Neural cell (in vitro differentiated cells): ENCODE data around the gene FHDC1. TPM values are rescaled to one million over a fixed set of nuclear protein-coding genes. Genes with fewer than 3 reads are reported as not detected.

Source experiments
- H2AFZ ChIP-seq: fragments of 200-600, 300-800 bp; sonication (generic), shearing (Covaris generic); 2 replicates; pipeline ENCODE4 v1.6.0; 2014; ENCODE audit warnings: low read depth, mild to moderate bottlenecking, antibody characterized with exemption, low read length, moderate library complexity
- H3F3A ChIP-seq: fragments of 200-600 bp; shearing (Covaris generic); 2 replicates; pipeline ENCODE4 v1.6.1; 2016; ENCODE audit warnings: mild to moderate bottlenecking, moderate library complexity, mixed read lengths, antibody characterized with exemption, low read length; ENCODE audit not compliant: insufficient read depth, poor library complexity, severe bottlenecking
- H3K27ac ChIP-seq: fragments of 200-600, 300-800 bp; sonication (generic), shearing (Covaris generic); 2 replicates; pipeline ENCODE4 v1.5.1; 2014; ENCODE audit warnings: mild to moderate bottlenecking, low read length, moderate library complexity
- H3K27me3 ChIP-seq: fragments of 300-800, 200-600 bp; sonication (generic), shearing (Covaris generic); 2 replicates; pipeline ENCODE4 v1.6.0; 2014; ENCODE audit warnings: mild to moderate bottlenecking, low read depth, low read length, moderate library complexity; ENCODE audit not compliant: insufficient read depth
- H3K36me3 ChIP-seq: fragments of 300-800, 200-600 bp; sonication (generic), shearing (Covaris generic); 2 replicates; pipeline ENCODE4 v1.5.1; 2014; ENCODE audit warnings: mild to moderate bottlenecking, antibody characterized with exemption, low read length, moderate library complexity; ENCODE audit not compliant: insufficient read depth
- H3K4me2 ChIP-seq: fragments of 300-800, 200-600 bp; sonication (generic), shearing (Covaris generic); 2 replicates; pipeline ENCODE4 v1.6.0; 2014; ENCODE audit warnings: mild to moderate bottlenecking, low read length
- H3K4me3 ChIP-seq: fragments of 300-800, 200-600 bp; sonication (generic), shearing (Covaris generic); 2 replicates; pipeline ENCODE4 v1.5.1; 2014; ENCODE audit warnings: mild to moderate bottlenecking, low read length, moderate library complexity
- H3K79me2 ChIP-seq: fragments of 200-600 bp; shearing (Covaris generic); replicated peaks from 2 replicates; pipeline ENCODE4 v1.6.0; 2014; ENCODE audit warnings: mild to moderate bottlenecking, low read length, moderate library complexity; ENCODE audit not compliant: insufficient read depth
- H3K9ac ChIP-seq: fragments of 300-800, 200-600 bp; sonication (generic), shearing (Covaris generic); 2 replicates; pipeline ENCODE4 v1.6.1; 2016; ENCODE audit warnings: mild to moderate bottlenecking, low read length, mixed read lengths
- H3K9me2 ChIP-seq: fragments of 200-600 bp; shearing (Covaris generic); 2 replicates; pipeline ENCODE4 v1.6.1; 2016; ENCODE audit warnings: mild to moderate bottlenecking, low read length, mixed read lengths; ENCODE audit not compliant: insufficient read depth
- H3K9me3 ChIP-seq: fragments of 200-600, 300-800 bp; sonication (generic), shearing (Covaris generic); 2 replicates; pipeline ENCODE4 v1.6.1; 2016; ENCODE audit warnings: mild to moderate bottlenecking, mixed run types, low read length, moderate library complexity, mixed read lengths
- H4K20me1 ChIP-seq: fragments of 200-600 bp; shearing (Covaris generic); 2 replicates; pipeline ENCODE4 v1.6.1; 2016; ENCODE audit warnings: mild to moderate bottlenecking, mixed run types; ENCODE audit not compliant: insufficient read depth
- CTCF ChIP-seq: fragments of 450-650 bp; IDR thresholded peaks from 2 replicates; pipeline ENCODE4 v1.5.1; 2014; ENCODE audit warnings: antibody characterized with exemption, mild to moderate bottlenecking, moderate library complexity; ENCODE audit not compliant: poor library complexity, severe bottlenecking
- EP300 ChIP-seq: fragments of 450-650 bp; conservative IDR thresholded peaks from 2 replicates; pipeline ENCODE4 v1.6.1; 2014; ENCODE audit warnings: antibody characterized with exemption, mild to moderate bottlenecking, moderate library complexity; ENCODE audit not compliant: poor library complexity, severe bottlenecking
- EZH2 ChIP-seq: fragments of 200-600, 300-800 bp; shearing (Covaris generic), sonication (generic); IDR thresholded peaks from 2 replicates; pipeline ENCODE4 v1.6.1; 2014; ENCODE audit warnings: antibody characterized with exemption, low read length, borderline replicate concordance, mild to moderate bottlenecking; ENCODE audit not compliant: insufficient read depth, poor library complexity, severe bottlenecking
- MXI1 ChIP-seq: fragments of 450-650 bp; conservative IDR thresholded peaks from 2 replicates; pipeline ENCODE4 v1.6.1; 2014; ENCODE audit warnings: antibody characterized with exemption, mild to moderate bottlenecking; ENCODE audit not compliant: poor library complexity, severe bottlenecking
- POLR2AphosphoS5 ChIP-seq: IDR thresholded peaks from 2 replicates; pipeline ENCODE4 v1.6.1; 2012
- RAD21 ChIP-seq: fragments of 450-650 bp; conservative IDR thresholded peaks from 2 replicates; pipeline ENCODE4 v1.6.1; 2014; ENCODE audit warnings: antibody characterized with exemption, mild to moderate bottlenecking, moderate library complexity
- REST ChIP-seq: IDR thresholded peaks from 2 replicates; pipeline ENCODE4 v1.6.1; 2012; ENCODE audit warnings: borderline replicate concordance
- SMC3 ChIP-seq: fragments of 450-650 bp; conservative IDR thresholded peaks from 2 replicates; pipeline ENCODE4 v1.6.1; 2014; ENCODE audit warnings: antibody characterized with exemption, mild to moderate bottlenecking, moderate library complexity; ENCODE audit not compliant: poor library complexity
- TAF1 ChIP-seq: IDR thresholded peaks from 2 replicates; pipeline ENCODE4 v1.6.1; 2012; ENCODE audit warnings: low read depth
- polyA plus RNA-seq: library from polyadenylated mRNA; depleted of rRNA; stranded (reverse); fragments of >200 nt; gene quantifications from 2 replicates; pipeline ENCODE4 v1.2.3, GENCODE V29; 2014

Gene FHDC1
- polyA plus RNA-seq, 1 donor from 2014 or later = 11.4 TPM

- H3K27me3 ChIP-seq = no peaks in the 10 kb centered on the region
- no peaks in the 10 kb centered on the region for H3K79me2 ChIP-seq
- H3K4me3 ChIP-seq = no peak overlapping the region
- no peak overlapping the region for H3K9ac ChIP-seq
- H3F3A ChIP-seq = no peaks in the 10 kb centered on the region
- no peak overlapping the region for H2AFZ ChIP-seq
- H3K27ac ChIP-seq = no peak overlapping the region
- no peaks in the 10 kb centered on the region for H3K9me2 ChIP-seq
- no peak for TF ChIP-seq EP300
- peaks cover 12% of the 10 kb centered on the region for H3K36me3 ChIP-seq
- H3K4me2 ChIP-seq = no peak overlapping the region
- H4K20me1 ChIP-seq = no peaks in the 10 kb centered on the region
- H3K9me3 ChIP-seq = no peaks in the 10 kb centered on the region
Observed at GRCh38 chr4:152971053-152971452, 34.9 kb downstream of the FHDC1 start.

- no peak overlapping the region for H3K9ac ChIP-seq
- no peak overlapping the region for H3K27ac ChIP-seq
- H4K20me1 ChIP-seq = no peaks in the 10 kb centered on the region
- no peak for TF ChIP-seq EZH2
- no peaks in the 10 kb centered on the region for H3K27me3 ChIP-seq
- no peak overlapping the region for H3K4me3 ChIP-seq
- H3K9me2 ChIP-seq = no peaks in the 10 kb centered on the region
- H3K36me3 ChIP-seq = peaks cover 12% of the 10 kb centered on the region
- H3K79me2 ChIP-seq = no peaks in the 10 kb centered on the region
- no peaks in the 10 kb centered on the region for H3K9me3 ChIP-seq
- H2AFZ ChIP-seq = no peak overlapping the region
- no peaks in the 10 kb centered on the region for H3F3A ChIP-seq
- no peak overlapping the region for H3K4me2 ChIP-seq
Observed at GRCh38 chr4:152972821-152973628, 36.9 kb downstream of the FHDC1 start.

- Histone ChIP-seq H3K36me3 (peaks cover 12% of the 10 kb centered on the region), H2AFZ (no peak overlapping the region), H3F3A (no peaks in the 10 kb centered on the region), H3K4me3 (no peak overlapping the region), H4K20me1 (no peaks in the 10 kb centered on the region), H3K27ac (no peak overlapping the region), H3K9me3 (no peaks in the 10 kb centered on the region), H3K9me2 (no peaks in the 10 kb centered on the region), H3K4me2 (no peak overlapping the region), H3K79me2 (no peaks in the 10 kb centered on the region), H3K9ac (no peak overlapping the region), H3K27me3 (no peaks in the 10 kb centered on the region)
- no peak for TF ChIP-seq SMC3
- no peak for TF ChIP-seq CTCF
- TF ChIP-seq REST = no peak
- TF ChIP-seq POLR2AphosphoS5 = no peak
- no peak for TF ChIP-seq MXI1
- no peak for TF ChIP-seq TAF1
- TF ChIP-seq EZH2 = no peak
- no peak for TF ChIP-seq RAD21
- no peak for TF ChIP-seq EP300
Observed at GRCh38 chr4:152973629-152974467, 37.7 kb downstream of the FHDC1 start.
